GM19328 (cell line): ENCODE results near the gene HOXB5.

Source experiments
- ATAC-seq: cut with Tn5 transposase; IDR thresholded peaks from one replicate; pipeline ENCODE4 v1.9.1; 2021; ENCODE audit warnings: mild to moderate bottlenecking, moderate library complexity; ENCODE audit not compliant: unreplicated experiment

HOXB5 gene

DNA sequence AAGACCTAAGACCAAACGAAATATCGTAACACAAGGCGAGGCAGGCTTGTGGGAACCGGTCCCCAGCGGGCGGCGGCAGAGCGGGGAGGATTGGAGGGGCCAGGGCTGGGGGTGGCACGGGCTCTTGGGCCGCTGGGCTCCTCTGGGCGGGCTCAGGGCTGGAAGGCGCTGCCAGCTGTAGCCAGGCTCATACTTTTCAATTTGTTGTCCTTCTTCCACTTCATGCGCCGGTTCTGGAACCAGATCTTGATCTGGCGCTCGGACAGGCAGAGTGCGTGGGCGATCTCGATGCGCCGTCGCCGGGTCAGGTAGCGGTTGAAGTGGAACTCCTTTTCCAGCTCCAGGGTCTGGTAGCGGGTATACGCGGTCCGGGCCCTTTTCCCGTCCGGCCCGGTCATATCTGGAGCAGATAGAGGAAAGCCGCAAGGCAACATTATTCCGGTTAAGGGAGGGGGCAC is 1.5 kb downstream of the HOXB5 start:
- no peak for ATAC-seq

GRCh38 chr17:48591255-48592056 is 2.1 kb downstream of the HOXB5 start:
- ATAC-seq, result no peak

- no peak for ATAC-seq
Measured at GRCh38 chr17:48590607-48591161, 2.9 kb downstream of the HOXB5 start.

GRCh38 chr17:48589831-48590606 is 3.6 kb downstream of the HOXB5 start, which contains the start of gene HOXB3:
Gene HOXB3, minus strand, starts transcription at chr17:48590241. Its CDS starts 37,767 bp downstream, at chr17:48552474.
- ATAC-seq, result no peak

DNA sequence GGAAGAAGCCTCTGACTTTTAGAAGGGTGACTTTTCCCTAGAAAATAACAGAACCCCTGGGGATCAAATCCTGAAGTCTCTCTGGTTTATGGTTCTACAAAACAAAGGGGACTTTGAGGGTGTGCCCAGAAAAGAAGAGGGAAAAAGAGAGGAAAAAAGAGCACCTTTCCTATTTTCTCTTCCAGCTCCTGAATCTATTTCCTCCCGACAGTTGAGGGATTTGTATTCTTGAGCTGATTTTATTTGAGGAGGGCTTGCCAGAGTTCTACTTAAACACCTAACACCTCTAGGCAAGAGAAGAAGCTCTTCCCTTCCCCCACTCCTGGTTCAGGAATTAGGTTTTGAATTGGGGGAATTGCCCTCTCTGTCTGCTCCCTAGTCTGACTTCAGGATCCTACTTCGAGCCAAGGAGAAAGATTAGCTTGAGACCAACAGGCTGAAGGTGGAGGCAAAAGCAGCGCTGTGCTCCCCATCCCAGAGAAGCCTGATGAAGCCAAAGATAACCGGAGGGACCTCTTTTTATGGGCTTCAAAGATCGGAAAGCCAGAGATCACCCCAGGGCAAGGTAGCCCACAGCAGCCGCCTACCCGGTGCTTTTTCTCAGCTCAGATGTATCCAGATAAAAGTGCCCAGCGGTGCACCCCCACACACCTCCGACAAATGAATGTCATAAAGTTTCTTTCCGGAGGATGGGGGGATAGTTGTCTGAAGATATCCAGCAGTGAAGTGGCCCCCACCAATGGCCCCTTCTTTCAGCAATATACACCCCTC is 4.3 kb downstream of the HOXB5 start:
- no peak for ATAC-seq

DNA sequence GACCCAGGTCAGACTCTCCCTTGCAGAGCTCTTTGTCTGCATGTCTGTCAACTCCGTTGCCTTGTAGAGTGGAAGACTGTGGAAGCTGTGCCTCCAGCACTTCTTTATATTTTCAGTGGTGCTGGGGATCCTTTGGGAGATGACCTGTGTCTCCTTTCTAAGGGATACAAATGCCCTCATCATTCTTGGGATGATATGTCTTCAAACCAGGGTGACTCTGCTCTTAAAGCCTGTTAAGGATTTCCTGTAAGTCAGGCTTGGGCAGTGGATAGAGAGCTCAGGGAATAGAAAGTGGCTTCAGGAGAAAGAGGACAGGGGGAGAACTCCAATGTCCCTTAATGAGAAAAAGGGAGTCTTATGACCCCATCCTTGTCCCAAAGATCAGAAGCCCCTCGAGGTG is 5.1 kb downstream of the HOXB5 start:
- no peak for ATAC-seq

- no peak for ATAC-seq
Measured at GRCh38 chr17:48588074-48588415, 5.5 kb downstream of the HOXB5 start.

DNA sequence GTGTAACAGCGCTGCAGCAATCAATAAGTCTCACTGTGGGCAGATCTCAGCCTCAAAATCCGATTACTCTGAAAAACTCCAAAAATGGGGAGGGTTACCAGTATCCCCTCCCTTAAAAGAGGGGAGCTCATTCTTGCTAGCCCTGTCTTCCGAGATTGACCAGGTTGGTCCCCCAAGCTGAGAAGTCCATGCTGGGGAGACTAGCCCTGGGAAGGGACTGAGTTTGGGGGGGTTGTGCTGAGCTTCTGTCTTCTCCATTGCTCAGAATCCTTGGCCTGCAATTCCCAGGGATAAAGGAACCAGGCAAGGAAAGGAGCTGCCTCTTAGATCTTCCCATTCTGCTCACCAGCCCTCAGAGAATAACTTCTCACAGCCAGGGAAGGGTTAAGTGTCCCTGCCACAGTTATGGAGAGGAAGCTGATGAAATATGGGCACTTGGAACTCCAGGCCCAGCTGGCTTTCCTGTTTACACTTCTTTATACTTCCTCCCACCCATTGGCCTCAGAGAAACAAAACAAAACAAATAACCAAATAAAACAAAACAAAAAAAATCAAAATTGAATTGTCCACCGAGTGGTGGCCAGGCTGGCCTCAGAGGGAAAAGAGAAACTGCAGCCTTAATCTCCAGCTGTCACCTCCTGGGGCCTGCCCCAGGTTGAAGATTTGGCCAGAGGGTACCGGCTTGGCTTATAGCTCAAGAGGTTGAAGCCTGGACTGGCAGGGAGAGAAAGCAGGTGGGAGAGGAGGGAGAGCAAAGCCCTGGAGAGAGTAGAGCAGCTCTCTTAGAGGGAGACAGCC is 6.1 kb downstream of the HOXB5 start:
- ATAC-seq, result no peak

DNA sequence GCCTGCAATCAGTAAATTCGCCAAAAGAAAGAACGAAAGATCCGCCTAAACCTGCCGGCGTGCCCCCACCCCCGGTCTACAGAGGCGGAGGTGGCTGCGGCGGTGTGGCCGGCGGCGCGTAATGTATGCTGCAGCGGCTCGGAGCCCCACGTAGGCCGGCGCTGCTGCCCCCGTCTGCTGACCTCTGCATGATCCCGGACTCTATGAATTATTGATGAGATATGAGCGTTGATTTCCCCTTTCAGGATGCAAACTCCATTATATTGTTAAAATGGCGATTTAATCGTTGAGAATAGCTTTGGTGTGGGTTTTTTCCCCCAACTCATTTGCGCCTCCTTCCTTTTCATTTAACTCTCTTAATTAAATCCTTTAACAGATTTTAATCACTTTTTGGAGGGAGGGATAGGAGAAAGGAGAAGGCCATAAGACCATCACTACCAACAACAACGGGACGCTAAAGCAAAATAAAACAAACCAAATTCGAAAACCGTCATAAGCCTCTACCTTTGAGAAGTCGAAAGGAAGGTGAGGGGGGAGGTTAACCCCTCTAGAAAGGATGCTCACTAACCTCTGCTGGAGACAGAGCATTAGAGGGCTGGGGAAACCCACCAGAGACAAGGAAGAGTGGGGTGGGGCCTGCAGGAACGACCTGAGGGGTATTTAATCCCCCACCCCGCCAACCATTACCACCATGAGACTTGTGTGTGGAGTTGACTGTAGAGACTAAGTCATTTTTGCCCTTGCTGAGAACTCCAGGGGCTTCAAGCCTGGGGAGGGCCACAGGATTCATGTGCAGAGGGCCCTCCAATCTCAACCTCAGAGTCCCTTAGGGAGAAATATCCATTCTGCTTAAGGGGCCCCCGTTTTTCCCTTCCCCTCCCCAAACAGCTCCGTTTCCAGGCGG is 7.0 kb downstream of the HOXB5 start:
- no peak for ATAC-seq

GRCh38 chr17:48584223-48584741 is 9.3 kb downstream of the HOXB5 start:
- no peak for ATAC-seq

- ATAC-seq, result no peak
Measured at GRCh38 chr17:48583708-48584222, 9.8 kb downstream of the HOXB5 start.

GRCh38 chr17:48582750-48583069 is 10.9 kb downstream of the HOXB5 start:
- no peak for ATAC-seq

- no peak for ATAC-seq
Measured at GRCh38 chr17:48579760-48580554, 13.6 kb downstream of the HOXB5 start.

- no peak for ATAC-seq
Measured at GRCh38 chr17:48579471-48579759, 14.2 kb downstream of the HOXB5 start.

- no peak for ATAC-seq
Measured at GRCh38 chr17:48578616-48579470, 14.7 kb downstream of the HOXB5 start.

- ATAC-seq, result no peak
Measured at GRCh38 chr17:48577946-48578615, 15.5 kb downstream of the HOXB5 start, which contains the start of gene HOXB4. Gene HOXB4, minus strand, starts transcription at chr17:48578350. Its CDS starts 31 bp downstream, at chr17:48578319.
